GM18517 (cell line): Measurements from ENCODE around the gene SEC23IP.
"Not testable (repeated sequence)": the region's sequence is repeated elsewhere in the genome, so short reads cannot be mapped to it uniquely, and the experiment has no call there.

ENCODE experiments used
- ATAC-seq: cut with Tn5 transposase; IDR thresholded peaks from one replicate; pipeline ENCODE4 v1.9.1; 2021; ENCODE audit warnings: mild to moderate bottlenecking, moderate library complexity; ENCODE audit not compliant: unreplicated experiment

Gene SEC23IP

GRCh38 chr10:119892188-119893065 is at the start of gene SEC23IP:
TSS of gene SEC23IP (plus strand) at chr10:119892730. CDS start at chr10:119892783, 53 bp downstream.
- ATAC-seq: peak; percentile 98

- no peak for ATAC-seq
Measured at GRCh38 chr10:119845656-119846055, 46.9 kb upstream of the SEC23IP start.

GRCh38 chr10:119849031-119849789 is 43.3 kb upstream of the SEC23IP start:
- no peak for ATAC-seq

GRCh38 chr10:119849944-119850343 is 42.6 kb upstream of the SEC23IP start:
- no peak for ATAC-seq

- ATAC-seq: no peak
Measured at GRCh38 chr10:119852277-119852676, 40.3 kb upstream of the SEC23IP start.

GRCh38 chr10:119852822-119853221 is 39.7 kb upstream of the SEC23IP start:
- no peak for ATAC-seq

- ATAC-seq: no peak
Measured at GRCh38 chr10:119853574-119853973, 39.0 kb upstream of the SEC23IP start.

GRCh38 chr10:119858063-119858462 is 34.5 kb upstream of the SEC23IP start:
- ATAC-seq: no peak

- ATAC-seq: no peak
Measured at GRCh38 chr10:119859420-119860258, 32.9 kb upstream of the SEC23IP start.

- ATAC-seq: no peak
Measured at GRCh38 chr10:119860866-119861607, 31.5 kb upstream of the SEC23IP start.

- ATAC-seq: no peak
Measured at GRCh38 chr10:119862524-119862923, 30.0 kb upstream of the SEC23IP start.

GRCh38 chr10:119863951-119864565 is 28.5 kb upstream of the SEC23IP start:
- ATAC-seq: no peak

- no peak for ATAC-seq
Measured at GRCh38 chr10:119865699-119866240, 26.8 kb upstream of the SEC23IP start.

GRCh38 chr10:119867317-119867716 is 25.2 kb upstream of the SEC23IP start:
- ATAC-seq: no peak

- not testable (repeated sequence) for ATAC-seq
Measured at GRCh38 chr10:119869398-119869797, 23.1 kb upstream of the SEC23IP start.

GRCh38 chr10:119871881-119872609 is 20.5 kb upstream of the SEC23IP start:
- peak; percentile 31 for ATAC-seq

GRCh38 chr10:119872610-119872859 is 20.0 kb upstream of the SEC23IP start, which contains the start of gene MCMBP:
TSS of gene MCMBP (minus strand) at chr10:119872843. CDS start at chr10:119872584, 259 bp downstream.
- no peak for ATAC-seq

- peak; percentile 84 for ATAC-seq
Measured at GRCh38 chr10:119872860-119873681, 19.5 kb upstream of the SEC23IP start.
